Activated CD8-positive, alpha-beta T cell treated with anti-CD3 and anti-CD28 coated beads for 36 hours (primary cell): ENCODE data around the gene PACRG. TPM values are rescaled to one million over a fixed set of nuclear protein-coding genes. Genes with fewer than 3 reads are reported as not detected.

ENCODE experiments used
- ATAC-seq: fragments of 200-7000 bp; cut with Tn5 transposase; one replicate; pipeline ENCODE4 v1.10.0; 2021; ENCODE audit warnings: mild to moderate bottlenecking, moderate library complexity
- CTCF ChIA-PET: fragments of 350-600 bp; sonication (Branson Sonifier 250); formaldehyde crosslinking; loops from one replicate; lab custom pipeline; 2021; ENCODE audit warnings: antibody characterized with exemption; lab: Charles Lee
- POLR2A ChIA-PET: fragments of 350-600 bp; sonication (Branson Sonifier 250); formaldehyde crosslinking; loops from one replicate; lab custom pipeline; 2021; ENCODE audit warnings: antibody characterized with exemption; lab: Charles Lee
- DNase-seq: peaks from one replicate; pipeline ENCODE4 v3.0.0-alpha.2; 2020
- H3K27ac Mint-ChIP-seq: one replicate; pipeline ENCODE4 v1.8.0; 2021; ENCODE audit warnings: mild to moderate bottlenecking, mixed read lengths
- H3K27me3 Mint-ChIP-seq: one replicate; pipeline ENCODE4 v1.8.0; 2021; ENCODE audit warnings: mixed read lengths
- H3K36me3 Mint-ChIP-seq: one replicate; pipeline ENCODE4 v1.8.0; 2021; ENCODE audit warnings: low read depth, mixed read lengths
- H3K4me1 Mint-ChIP-seq: one replicate; pipeline ENCODE4 v1.8.0; 2021; ENCODE audit warnings: low read depth, mixed read lengths
- H3K4me3 Mint-ChIP-seq: one replicate; pipeline ENCODE4 v1.8.0; 2021; ENCODE audit warnings: mild to moderate bottlenecking, moderate library complexity, mixed read lengths
- H3K9me3 Mint-ChIP-seq: one replicate; pipeline ENCODE4 v1.8.0; 2021; ENCODE audit warnings: mixed read lengths
- CTCF ChIP-seq: fragments of 200-600 bp; IDR thresholded peaks from one replicate; pipeline ENCODE4 v1.8.0; 2022; ENCODE audit warnings: antibody characterized with exemption, mild to moderate bottlenecking
- intact Hi-C: fragments of 100-400 bp; cut with micrococcal nuclease; formaldehyde crosslinking; loops from one replicate; pipeline ENCODE4 v1.10.0; 2022
- total RNA-seq, 2 experiments: library from RNA; stranded (reverse); gene quantifications; one replicate each; pipeline ENCODE4 v1.2.3, GENCODE V29; 2021

PACRG gene
- total RNA-seq, 2 experiments from 2014 or later, result not detected

GRCh38 chr6:163348789-163349680 is 621.3 kb downstream of the PACRG start:
- no peak for TF ChIP-seq CTCF
- Mint-ChIP-seq H3K9me3 (no peaks in the 10 kb centered on the region), H3K36me3 (no peaks in the 10 kb centered on the region), H3K4me1 (no peaks in the 10 kb centered on the region), H3K27me3 (no peaks in the 10 kb centered on the region), H3K4me3 (no peak overlapping the region), H3K27ac (no peak overlapping the region)
- DNase-seq (no peak), ATAC-seq (no peak)
- intact Hi-C loops, result no loop called here
- ChIA-PET CTCF (no interaction called here), POLR2A (no interaction called here)

GRCh38 chr6:163349696-163350095 is 621.9 kb downstream of the PACRG start:
- ChIA-PET CTCF (no interaction called here), POLR2A (no interaction called here)
- intact Hi-C loops, result no loop called here
- Mint-ChIP-seq H3K27me3 (no peaks in the 10 kb centered on the region), H3K27ac (no peak overlapping the region), H3K9me3 (no peaks in the 10 kb centered on the region), H3K36me3 (no peaks in the 10 kb centered on the region), H3K4me1 (no peaks in the 10 kb centered on the region), H3K4me3 (no peak overlapping the region)
- no peak for DNase-seq
- no peak for TF ChIP-seq CTCF
- no peak for ATAC-seq

GRCh38 chr6:163351013-163351412 is 623.2 kb downstream of the PACRG start:
- H3K27me3 Mint-ChIP-seq, result no peaks in the 10 kb centered on the region
- no peak for TF ChIP-seq CTCF
- H3K4me1 Mint-ChIP-seq, result no peaks in the 10 kb centered on the region
- ATAC-seq, result no peak
- intact Hi-C loops, result no loop called here
- no peaks in the 10 kb centered on the region for H3K9me3 Mint-ChIP-seq
- DNase-seq, result no peak
- H3K27ac Mint-ChIP-seq, result no peak overlapping the region
- CTCF ChIA-PET, result no interaction called here
- POLR2A ChIA-PET, result no interaction called here
- H3K4me3 Mint-ChIP-seq, result no peak overlapping the region
- no peaks in the 10 kb centered on the region for H3K36me3 Mint-ChIP-seq

GRCh38 chr6:163352011-163352685 is 624.4 kb downstream of the PACRG start:
- H3K4me1 Mint-ChIP-seq, result no peaks in the 10 kb centered on the region
- POLR2A ChIA-PET, result no interaction called here
- CTCF ChIA-PET, result no interaction called here
- DNase-seq (no peak), ATAC-seq (no peak)
- H3K27ac Mint-ChIP-seq, result no peak overlapping the region
- no peaks in the 10 kb centered on the region for H3K36me3 Mint-ChIP-seq
- no peak for TF ChIP-seq CTCF
- no peaks in the 10 kb centered on the region for H3K9me3 Mint-ChIP-seq
- no peak overlapping the region for H3K4me3 Mint-ChIP-seq
- H3K27me3 Mint-ChIP-seq, result no peaks in the 10 kb centered on the region
- intact Hi-C loops, result no loop called here

GRCh38 chr6:163352966-163353365 is 625.2 kb downstream of the PACRG start:
- CTCF ChIA-PET, result no interaction called here

More at GRCh38 chr6:163352966-163353365, 625.2 kb downstream of the PACRG start:
- no peak for TF ChIP-seq CTCF
- POLR2A ChIA-PET, result no interaction called here
- Mint-ChIP-seq H3K4me1 (no peaks in the 10 kb centered on the region), H3K4me3 (no peak overlapping the region), H3K27ac (no peak overlapping the region), H3K36me3 (no peaks in the 10 kb centered on the region), H3K27me3 (no peaks in the 10 kb centered on the region), H3K9me3 (no peaks in the 10 kb centered on the region)
- no peak for ATAC-seq
- intact Hi-C loops, result no loop called here
- no peak for DNase-seq
